LoVo (cell line): ENCODE measurements around the gene MAP3K9.
A peak's percentile ranks its signal among the peaks of the same experiment; 100 is the strongest.
"Not testable (repeated sequence)": the region's sequence is repeated elsewhere in the genome, so short reads cannot be mapped to it uniquely, and the experiment has no call there.

Experiments
- DNase-seq: peaks from one replicate; pipeline ENCODE4 v3.0.0-alpha.2; 2016; ENCODE audit warnings: low spot score

MAP3K9 gene

GRCh38 chr14:70809225-70810219 is at the start of gene MAP3K9:
MAP3K9 (minus strand) TSS chr14:70809513; CDS start chr14:70809171, 342 bp downstream.
- DNase-seq: peak; percentile 98

- DNase-seq: no peak
Measured at GRCh38 chr14:70858641-70859040, 49.3 kb upstream of the MAP3K9 start.

GRCh38 chr14:70857496-70857890 is 48.2 kb upstream of the MAP3K9 start:
- no peak for DNase-seq

GRCh38 chr14:70856851-70857495 is 47.7 kb upstream of the MAP3K9 start:
- no peak for DNase-seq

GRCh38 chr14:70855486-70855885 is 46.2 kb upstream of the MAP3K9 start:
- no peak for DNase-seq

- DNase-seq: not testable (repeated sequence)
Measured at GRCh38 chr14:70853658-70854057, 44.3 kb upstream of the MAP3K9 start.

GRCh38 chr14:70847406-70848090 is 38.2 kb upstream of the MAP3K9 start:
- DNase-seq: no peak

GRCh38 chr14:70845601-70846000 is 36.3 kb upstream of the MAP3K9 start:
- no peak for DNase-seq

GRCh38 chr14:70842851-70843462 is 33.6 kb upstream of the MAP3K9 start:
- DNase-seq: no peak

- DNase-seq: no peak
Measured at GRCh38 chr14:70838076-70838475, 28.8 kb upstream of the MAP3K9 start.

GRCh38 chr14:70836946-70837345 is 27.6 kb upstream of the MAP3K9 start:
- DNase-seq: no peak

GRCh38 chr14:70833884-70834283 is 24.6 kb upstream of the MAP3K9 start:
- no peak for DNase-seq

GRCh38 chr14:70832561-70833305 is 23.4 kb upstream of the MAP3K9 start:
- no peak for DNase-seq

GRCh38 chr14:70830998-70831781 is 21.9 kb upstream of the MAP3K9 start:
- DNase-seq: no peak

- DNase-seq: no peak
Measured at GRCh38 chr14:70828188-70828587, 18.9 kb upstream of the MAP3K9 start.

- DNase-seq: peak; percentile 34
Measured at GRCh38 chr14:70827752-70828151, 18.4 kb upstream of the MAP3K9 start.

- DNase-seq: no peak
Measured at GRCh38 chr14:70827347-70827746, 18.0 kb upstream of the MAP3K9 start.

- no peak for DNase-seq
Measured at GRCh38 chr14:70823281-70823680, 14.0 kb upstream of the MAP3K9 start.

- DNase-seq: peak; percentile 51
Measured at GRCh38 chr14:70822530-70823185, 13.3 kb upstream of the MAP3K9 start.
